ENCODE data around the gene RAET1E.
A peak's percentile ranks its signal among the peaks of the same experiment; 100 is the strongest.
"Not testable (repeated sequence)": the region's sequence is repeated elsewhere in the genome, so short reads cannot be mapped to it uniquely, and the experiment has no call there.

The RAET1E gene

GRCh38 chr6:149897855-149898744, at the start of gene RAET1E:
Gene RAET1E (minus strand): TSS chr6:149898113. CDS start chr6:149890901, 7,212 bp downstream.
- no peak for DNase-seq

GRCh38 chr6:149947533-149947932, 49.6 kb upstream of the RAET1E start:
- not testable (repeated sequence) for DNase-seq

GRCh38 chr6:149946631-149947030, 48.7 kb upstream of the RAET1E start:
- not testable (repeated sequence) for DNase-seq

GRCh38 chr6:149945276-149945675, 47.4 kb upstream of the RAET1E start:
- not testable (repeated sequence) for DNase-seq

GRCh38 chr6:149943321-149943720, 45.4 kb upstream of the RAET1E start:
- DNase-seq: not testable (repeated sequence)

- no peak for DNase-seq
Observed at GRCh38 chr6:149942461-149942829, 44.5 kb upstream of the RAET1E start.

GRCh38 chr6:149941583-149942460, 43.9 kb upstream of the RAET1E start, which contains the start of gene ULBP2:
Gene ULBP2 (plus strand): TSS chr6:149942014. CDS start chr6:149942073, 59 bp downstream.
- DNase-seq: peak; percentile 63

- no peak for DNase-seq
Observed at GRCh38 chr6:149940672-149940982, 42.7 kb upstream of the RAET1E start.

DNA sequence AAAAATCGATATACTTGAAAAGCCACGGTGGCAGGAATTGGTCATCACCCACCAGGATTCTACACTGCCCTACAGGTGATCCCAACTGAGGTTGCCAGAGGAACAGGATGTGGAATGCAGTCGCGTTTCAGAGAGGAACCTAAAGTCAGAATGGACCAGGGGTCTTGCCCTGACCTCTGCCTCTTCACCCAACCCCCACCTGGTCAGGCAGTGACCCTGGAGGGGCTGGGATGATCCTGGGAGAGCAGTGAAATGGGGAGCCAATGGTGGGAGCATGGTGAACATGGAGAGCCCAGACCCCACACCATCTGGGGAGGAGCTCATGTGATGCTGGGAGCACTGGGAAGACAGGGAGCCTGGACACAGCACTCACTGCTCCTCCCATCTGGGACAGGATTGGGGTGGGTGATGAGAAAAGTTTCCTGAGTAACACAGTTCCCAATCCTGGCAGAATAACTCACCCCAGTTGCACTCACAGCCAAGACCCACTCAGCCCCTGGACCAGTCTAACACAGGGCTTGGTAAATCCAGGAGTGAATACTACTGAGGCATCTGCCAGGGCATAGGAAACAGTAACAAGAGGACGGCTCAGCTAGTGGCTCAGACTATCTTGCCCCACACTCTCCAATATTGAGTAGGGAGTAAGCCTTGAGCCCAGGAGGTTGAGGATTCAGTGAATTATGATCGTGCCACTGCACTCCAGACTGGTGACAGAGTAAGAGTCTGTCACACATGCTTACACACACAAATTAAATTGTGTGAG, 42.2 kb upstream of the RAET1E start:
- no peak for DNase-seq

GRCh38 chr6:149939356-149939648, 41.4 kb upstream of the RAET1E start:
- no peak for DNase-seq

DNA sequence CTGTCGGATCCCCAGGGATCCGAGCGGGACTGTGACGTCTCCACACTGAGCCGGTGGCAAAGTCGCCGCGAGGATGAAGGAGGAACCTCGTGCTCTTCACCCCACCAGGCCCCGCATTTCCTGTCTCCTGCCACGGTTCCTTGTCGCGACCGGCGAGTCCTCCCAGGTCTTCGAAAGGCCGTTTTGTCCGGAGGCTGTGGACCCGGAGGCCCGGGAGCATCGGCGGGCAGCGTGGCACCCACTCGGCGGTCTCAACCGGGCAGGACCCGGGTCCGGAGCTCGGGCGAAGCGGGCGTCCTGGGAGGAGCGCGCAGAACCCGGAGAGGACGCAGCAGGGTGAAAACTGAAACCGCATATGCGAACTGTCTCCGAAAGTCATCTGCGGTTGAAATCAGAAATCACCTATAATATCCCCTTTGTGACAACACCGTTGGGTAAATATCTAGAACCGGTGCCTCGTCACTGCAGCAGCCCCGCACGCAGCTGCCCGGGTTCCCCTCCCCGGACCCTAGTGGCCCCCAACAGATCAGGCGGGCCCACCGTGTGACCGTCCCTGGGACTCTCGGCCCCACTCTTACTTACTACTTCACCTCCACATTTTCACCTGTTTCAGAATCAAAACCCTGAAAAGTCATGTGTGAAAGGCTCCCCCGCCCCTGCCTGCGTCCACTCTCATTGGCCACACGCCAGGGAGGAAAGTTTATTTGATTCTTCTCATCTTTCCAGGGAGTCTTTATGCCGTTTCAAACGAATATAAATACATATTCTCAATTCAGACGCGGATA, 40.9 kb upstream of the RAET1E start:
- DNase-seq: no peak

GRCh38 chr6:149938013-149938570, 40.2 kb upstream of the RAET1E start:
- DNase-seq: not testable (repeated sequence)

GRCh38 chr6:149936743-149937142, 38.8 kb upstream of the RAET1E start:
- DNase-seq: no peak

DNA sequence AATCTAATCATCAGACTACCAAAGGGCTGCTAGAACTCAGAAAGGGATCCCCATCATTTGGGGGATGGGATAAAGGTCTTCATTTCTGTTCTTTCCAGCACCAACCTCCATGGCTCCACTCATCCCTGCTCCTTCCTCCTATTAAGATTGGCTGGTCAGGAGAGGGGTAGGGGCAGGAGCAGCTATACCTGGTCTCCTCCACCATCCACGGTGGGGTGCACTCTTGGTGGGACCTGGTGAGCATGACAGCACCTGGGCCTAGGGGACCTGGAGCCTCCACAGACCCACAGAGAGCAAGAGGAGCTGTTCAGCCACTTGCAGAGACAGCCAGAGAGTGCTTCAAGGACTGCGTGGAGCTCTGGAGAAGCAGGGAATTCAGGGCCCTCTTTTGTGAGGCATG, 37.8 kb upstream of the RAET1E start:
- DNase-seq: no peak

GRCh38 chr6:149935246-149935645, 37.3 kb upstream of the RAET1E start:
- DNase-seq: no peak

DNA sequence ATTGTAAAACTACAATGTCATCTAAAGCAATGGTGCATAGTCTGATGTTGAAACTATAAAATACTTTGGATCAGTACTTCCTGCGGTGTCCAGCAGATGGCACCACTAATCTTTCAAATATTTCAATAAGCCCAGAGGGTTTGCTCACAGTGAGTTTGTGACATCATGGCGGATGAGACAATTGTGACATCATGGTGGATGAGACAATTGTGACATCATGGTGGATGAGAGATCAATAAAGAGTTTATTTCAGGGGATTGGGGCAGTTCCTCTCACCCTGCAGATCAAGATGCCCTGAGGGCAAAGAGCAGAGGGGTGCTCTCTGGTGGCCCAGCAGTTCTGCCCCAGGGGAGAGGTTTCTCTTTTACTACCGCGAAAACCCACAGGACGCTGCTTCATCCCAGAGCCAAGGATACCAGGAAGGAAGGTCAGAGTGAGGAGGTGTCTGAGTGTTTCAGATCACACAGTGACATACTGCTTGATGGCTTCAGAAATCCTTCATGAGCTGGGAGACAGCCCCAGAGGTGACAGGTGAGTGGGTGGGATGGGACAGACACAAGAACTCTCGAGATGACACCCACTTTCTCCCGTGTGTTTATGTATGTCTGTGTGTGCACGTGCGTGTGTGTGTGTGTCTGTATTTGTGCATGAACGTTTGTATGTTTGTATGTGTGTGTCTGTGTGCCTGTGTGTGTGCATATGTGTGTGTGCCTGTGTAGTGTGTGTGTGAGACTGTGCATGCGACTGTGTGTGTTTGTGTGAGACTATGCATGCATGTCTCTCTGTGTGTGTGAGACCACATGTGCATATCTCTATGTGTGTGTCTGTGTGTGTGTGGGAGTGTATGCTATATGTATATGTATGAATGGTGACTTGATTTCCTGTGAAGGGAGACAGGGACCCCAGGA, 36.6 kb upstream of the RAET1E start:
- no peak for DNase-seq

DNA sequence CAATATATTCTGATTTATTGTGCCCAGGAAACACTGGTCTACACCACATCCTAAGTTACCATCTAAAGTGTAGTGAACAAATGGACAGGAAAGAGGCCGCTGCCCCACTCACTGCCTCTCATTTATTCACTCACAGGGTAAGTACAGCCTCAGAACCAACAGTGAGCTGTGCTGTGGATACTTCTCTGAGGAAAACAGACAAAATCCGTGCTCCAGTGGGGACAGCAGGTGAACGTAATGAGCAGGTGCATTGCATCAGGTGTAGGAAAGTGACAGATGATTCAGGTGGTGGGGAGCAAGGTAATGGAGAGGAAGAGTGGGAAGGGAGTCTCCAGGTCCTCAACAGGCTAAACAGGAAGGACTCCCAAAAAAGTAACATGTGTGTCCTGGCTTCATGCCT, 35.5 kb upstream of the RAET1E start:
- DNase-seq: no peak

GRCh38 chr6:149933036-149933435, 35.1 kb upstream of the RAET1E start:
- no peak for DNase-seq

- no peak for DNase-seq
Observed at GRCh38 chr6:149931501-149931900, 33.6 kb upstream of the RAET1E start.

DNA sequence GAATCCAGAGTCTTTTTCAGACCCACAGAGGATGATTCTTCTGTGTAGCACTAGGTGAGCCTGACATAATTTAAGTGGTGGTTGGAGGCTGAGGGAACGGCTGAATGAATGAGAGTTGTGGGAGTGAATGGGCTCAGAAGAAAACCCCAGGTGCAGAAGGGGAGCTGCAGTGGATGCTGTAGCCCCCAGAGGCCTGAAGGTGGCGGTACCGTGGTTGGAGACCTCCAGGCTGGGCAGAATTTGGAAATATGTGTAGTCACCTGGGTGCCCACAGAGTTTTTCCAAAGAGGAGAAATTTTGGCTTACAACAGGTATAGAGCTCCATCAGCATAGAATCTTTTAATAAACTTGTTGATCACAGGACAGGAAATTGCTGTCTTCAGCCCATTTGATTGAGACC, 31.5 kb upstream of the RAET1E start:
- DNase-seq: no peak

GRCh38 chr6:149927025-149927424, 29.1 kb upstream of the RAET1E start:
- DNase-seq: not testable (repeated sequence)

All from NCI-H1436 treated with DMSO at 0.1 percent for 48 hours (cell line).